Tibial nerve (tissue), 4 donors: Measurements from ENCODE around the gene CNTN5.

Source experiments
- CTCF ChIP-seq, 5 experiments: fragments of 200-600 bp in 3 of 5; fragments of 450-650 bp in 2 of 5; sonication (generic) in 3 of 5; IDR thresholded peaks; one replicate each; pipeline ENCODE4 v1.5.1; 2016 to 2019; ENCODE audit warnings: antibody characterized with exemption in 5 of 5, mild to moderate bottlenecking in 3 of 5, moderate library complexity in 2 of 5
- EP300 ChIP-seq, 2 donors: sonication (generic); formaldehyde crosslinking; IDR thresholded peaks; one replicate each; pipeline ENCODE4 v1.6.1; 2017; ENCODE audit warnings: antibody characterized with exemption in 2 of 2, mild to moderate bottlenecking in 1 of 2
- POLR2A ChIP-seq, 2 donors: fragments of 450-650 bp; IDR thresholded peaks; one replicate each; pipeline ENCODE4 v1.6.1; 2017; ENCODE audit warnings: antibody characterized with exemption in 2 of 2, mild to moderate bottlenecking in 2 of 2, moderate library complexity in 2 of 2

DNA sequence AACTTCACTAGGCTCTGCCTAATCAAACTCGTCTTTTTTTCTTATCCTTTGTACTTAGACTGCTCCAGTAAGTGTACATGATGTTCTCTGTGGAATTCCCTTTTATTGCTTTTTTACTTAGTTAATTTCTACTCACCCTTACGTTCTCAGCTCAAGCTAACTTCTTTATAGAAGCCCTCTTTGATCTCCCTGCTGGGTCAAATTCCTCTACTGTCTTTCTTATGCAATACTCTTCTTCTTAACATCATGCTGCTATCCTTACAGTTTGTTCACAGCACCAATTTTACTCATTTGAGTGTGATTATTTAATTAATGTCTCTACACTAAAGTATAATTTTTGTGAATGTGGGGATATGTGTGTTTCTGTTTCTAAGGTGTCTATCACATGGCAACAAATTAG is 498.3 kb downstream of the CNTN5 start:
- TF ChIP-seq POLR2A (IDR thresholded peaks at IDR 0.05), result no peak
- TF ChIP-seq CTCF (IDR thresholded peaks at IDR 0.05), result no peak
- no peak for TF ChIP-seq EP300 (IDR thresholded peaks at IDR 0.05)
